B cell (primary cell): ENCODE measurements around the gene PSTPIP1.

ENCODE experiments used
- EZH2 ChIP-seq: IDR thresholded peaks from 2 replicates; pipeline ENCODE4 v1.6.1; 2012; ENCODE audit warnings: borderline replicate concordance, low read depth, mild to moderate bottlenecking, moderate library complexity, low read length; ENCODE audit not compliant: insufficient read depth, poor library complexity, severe bottlenecking
- TF ChIP-seq, protein P1 (sequence below): fragments of 200-600 bp; IDR thresholded peaks from one replicate; pipeline ENCODE4 v1.8.0; 2022; ENCODE audit warnings: antibody characterized with exemption, mild to moderate bottlenecking

DNA sequence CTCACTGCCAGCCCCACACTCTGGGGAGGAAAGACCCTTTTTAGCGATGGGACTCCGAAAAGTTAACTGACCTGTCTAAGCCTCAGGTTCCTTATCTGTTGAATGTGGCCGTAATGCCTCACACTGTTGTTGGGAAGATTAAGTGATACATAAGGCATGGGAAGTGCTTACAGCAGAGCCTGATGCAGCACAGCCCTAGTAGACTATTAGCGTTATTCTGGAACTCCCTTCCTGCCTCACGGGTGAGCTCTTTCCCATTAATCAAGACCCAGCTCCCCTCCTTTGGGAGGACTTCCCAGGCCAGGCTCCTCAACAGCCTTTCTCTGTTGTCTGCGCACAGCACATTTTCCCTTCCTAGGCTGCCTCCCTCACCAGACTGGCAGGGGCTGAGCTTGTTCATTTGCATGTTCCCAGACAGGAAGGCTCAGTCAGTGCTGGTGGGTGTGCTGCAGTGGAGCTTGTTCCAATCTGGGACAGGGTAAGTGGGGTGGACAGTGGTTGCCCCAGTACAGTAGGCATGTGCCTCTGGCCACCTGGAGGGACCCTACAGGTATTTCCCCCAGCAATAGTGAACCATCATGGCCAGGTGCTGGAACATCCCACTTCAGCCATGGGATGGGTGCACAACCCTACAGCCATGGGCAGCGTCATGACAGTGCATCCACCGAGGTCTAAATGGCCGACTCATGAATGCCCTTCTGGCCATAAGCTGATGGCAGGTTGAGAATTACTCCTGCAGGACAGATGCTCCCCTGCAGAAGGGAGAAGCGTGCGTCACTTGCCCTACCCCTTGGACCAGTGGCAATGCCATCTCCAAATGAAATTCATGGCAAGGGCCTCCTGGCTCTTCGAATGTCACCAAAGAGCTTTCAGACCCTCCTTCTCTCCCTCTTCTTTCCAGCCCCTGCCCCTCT lies 5.8 kb upstream of the PSTPIP1 start:
- TF ChIP-seq, protein P1, sequence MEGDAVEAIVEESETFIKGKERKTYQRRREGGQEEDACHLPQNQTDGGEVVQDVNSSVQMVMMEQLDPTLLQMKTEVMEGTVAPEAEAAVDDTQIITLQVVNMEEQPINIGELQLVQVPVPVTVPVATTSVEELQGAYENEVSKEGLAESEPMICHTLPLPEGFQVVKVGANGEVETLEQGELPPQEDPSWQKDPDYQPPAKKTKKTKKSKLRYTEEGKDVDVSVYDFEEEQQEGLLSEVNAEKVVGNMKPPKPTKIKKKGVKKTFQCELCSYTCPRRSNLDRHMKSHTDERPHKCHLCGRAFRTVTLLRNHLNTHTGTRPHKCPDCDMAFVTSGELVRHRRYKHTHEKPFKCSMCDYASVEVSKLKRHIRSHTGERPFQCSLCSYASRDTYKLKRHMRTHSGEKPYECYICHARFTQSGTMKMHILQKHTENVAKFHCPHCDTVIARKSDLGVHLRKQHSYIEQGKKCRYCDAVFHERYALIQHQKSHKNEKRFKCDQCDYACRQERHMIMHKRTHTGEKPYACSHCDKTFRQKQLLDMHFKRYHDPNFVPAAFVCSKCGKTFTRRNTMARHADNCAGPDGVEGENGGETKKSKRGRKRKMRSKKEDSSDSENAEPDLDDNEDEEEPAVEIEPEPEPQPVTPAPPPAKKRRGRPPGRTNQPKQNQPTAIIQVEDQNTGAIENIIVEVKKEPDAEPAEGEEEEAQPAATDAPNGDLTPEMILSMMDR: no peak
- no peak for TF ChIP-seq EZH2
